Globus pallidus (tissue), 1 donor: ENCODE measurements around the gene TPP1.
A peak's percentile ranks its signal among the peaks of the same experiment; 100 is the strongest.

Source experiments
- DNase-seq: peaks from one replicate; pipeline ENCODE4 v3.0.0-alpha.2; 2015; ENCODE audit warnings: low spot score

Gene TPP1

GRCh38 chr11:6619004-6619745, at the start of gene TPP1:
TPP1 (minus strand) TSS chr11:6619422; CDS start chr11:6619400, 22 bp downstream.
- peak; percentile 98 for DNase-seq

DNA sequence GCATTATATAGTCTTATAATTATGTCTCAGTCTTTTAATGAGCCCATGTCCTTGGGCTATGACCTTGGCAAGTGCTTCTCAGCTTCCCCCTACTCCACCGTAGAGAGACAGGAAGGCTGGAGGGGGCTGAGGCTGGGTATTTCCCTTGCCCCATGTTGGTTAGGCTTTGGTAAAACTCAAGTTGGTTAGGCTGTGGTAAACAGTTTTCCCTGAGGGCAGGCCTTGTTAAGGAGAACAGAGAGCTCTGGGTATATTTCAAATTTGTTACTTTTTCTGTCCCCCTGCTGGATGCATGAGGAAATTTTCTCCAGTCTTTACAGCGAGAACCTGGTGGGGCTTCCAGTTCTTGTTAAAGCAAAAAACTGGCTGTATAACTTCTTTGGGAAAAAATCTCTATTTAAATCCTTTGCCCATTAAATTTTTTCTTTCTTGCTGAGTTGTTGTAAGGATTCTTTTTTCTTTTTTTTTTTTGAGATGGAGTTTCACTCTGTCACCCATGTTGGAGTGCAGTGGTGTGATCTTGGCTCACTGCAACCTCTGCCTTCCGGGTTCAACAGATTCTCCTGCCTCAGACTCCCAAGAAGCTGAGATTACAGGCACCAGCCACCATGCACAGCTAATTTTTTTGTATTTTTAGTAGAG, 48.6 kb upstream of the TPP1 start:
- DNase-seq: no peak

GRCh38 chr11:6666302-6667183, 47.3 kb upstream of the TPP1 start:
- no peak for DNase-seq

DNA sequence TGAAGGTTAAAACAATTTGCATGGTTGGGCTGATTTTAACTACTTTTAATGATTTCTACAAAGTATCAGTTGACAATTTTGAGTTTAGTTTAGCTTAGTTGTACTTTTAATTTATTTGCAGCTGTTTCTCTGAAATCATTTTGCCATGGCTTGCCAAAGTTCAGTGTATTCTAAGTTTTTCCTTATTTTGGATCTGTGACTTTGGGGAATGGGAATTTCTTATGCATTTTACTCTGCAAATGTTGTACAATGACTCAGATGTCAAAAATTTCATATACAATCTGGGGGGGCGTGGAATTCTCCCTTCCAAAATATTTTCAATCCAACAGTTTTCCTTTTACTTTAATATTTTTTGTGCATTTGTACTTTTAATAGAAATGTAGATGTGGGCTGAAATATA, 45.3 kb upstream of the TPP1 start:
- DNase-seq: no peak

DNA sequence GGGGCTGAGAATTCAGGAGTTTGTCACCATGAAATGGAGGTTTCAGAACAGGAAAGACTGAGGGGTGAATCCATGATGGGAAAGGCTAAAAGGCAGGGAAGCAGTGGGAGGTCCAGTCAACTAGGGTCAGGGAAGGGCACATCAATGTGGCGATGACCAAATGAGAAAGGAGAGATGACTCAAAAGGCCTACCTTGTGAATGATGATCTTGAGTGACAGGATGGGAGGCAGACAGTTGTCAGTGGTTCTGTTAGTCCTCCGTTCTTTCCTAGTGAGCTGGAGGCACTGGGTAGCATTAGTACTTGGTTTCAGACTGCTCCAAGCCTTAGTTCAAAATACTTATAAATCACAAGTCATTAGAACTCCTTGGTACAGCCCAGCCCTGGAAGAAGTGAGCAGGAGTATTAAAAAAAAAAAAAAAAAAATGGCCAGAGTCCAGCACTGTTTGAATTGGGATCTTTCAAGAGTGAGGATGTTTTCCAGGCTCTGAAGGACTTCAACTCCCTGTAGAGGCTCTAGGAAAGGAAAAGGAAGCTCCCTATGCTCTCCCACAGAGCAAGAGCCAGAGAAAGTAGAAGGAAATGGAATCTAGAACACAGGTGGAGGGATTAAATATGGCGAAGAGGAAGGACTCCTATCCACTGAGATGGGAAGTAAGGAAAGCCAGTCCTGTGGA, 44.7 kb upstream of the TPP1 start:
- no peak for DNase-seq

DNA sequence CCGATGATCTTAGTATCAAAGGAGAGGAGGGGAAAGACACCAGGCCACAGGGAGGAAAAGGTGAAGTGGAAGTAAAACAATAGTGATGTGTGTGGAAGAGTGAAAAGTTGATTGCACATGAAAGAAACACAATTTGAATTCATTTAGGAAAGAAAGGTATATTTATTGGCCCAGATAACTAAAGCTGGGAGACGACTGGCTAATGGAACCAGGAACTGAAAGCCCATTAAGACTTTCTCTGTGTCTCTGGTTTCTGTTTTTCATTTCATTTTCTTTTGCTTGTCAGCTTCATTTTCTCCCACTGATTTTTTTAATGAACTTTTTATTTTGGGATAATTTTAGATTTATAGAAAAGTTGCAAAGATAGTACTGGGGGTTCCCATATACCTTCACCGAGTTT, 41.5 kb upstream of the TPP1 start:
- no peak for DNase-seq

GRCh38 chr11:6658647-6659046, 39.4 kb upstream of the TPP1 start:
- DNase-seq: no peak

DNA sequence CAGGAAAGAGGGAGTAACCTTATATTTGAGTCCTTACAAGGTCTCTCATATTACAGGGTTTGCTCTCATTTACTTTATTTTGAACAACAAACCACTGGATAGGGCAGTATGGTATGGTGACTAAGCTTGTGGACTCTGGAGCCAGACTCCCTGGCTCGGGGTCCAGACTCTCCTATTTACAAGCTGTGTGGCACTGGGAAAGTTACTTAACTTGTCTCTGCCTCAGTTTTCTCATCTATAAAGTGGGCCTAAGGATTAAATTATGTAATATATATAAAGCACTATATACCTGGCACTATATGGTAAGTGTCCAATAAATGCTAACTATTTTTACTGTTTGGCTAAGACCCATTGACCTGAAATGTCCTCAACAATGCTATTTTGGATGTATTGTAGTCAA, 38.1 kb upstream of the TPP1 start:
- no peak for DNase-seq

DNA sequence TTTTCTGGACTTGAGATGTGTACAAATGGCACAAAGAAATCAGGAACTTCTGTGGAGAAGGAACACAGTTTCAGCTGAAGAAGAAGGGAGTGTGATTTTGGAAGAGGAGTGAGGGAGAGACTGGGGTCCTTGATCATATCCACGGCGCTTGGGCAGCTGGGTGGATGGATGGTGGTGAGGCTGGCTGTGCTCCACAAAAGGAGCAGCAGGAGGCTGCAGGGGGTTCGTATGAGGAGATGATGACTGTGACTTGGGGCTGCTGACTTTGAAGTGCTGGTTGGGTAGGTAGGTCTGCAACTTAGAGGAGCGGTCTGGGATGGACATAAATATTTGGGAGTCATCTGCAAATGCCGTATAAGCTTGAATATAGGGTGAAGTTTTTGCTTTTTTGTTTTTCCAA, 37.7 kb upstream of the TPP1 start:
- no peak for DNase-seq

DNA sequence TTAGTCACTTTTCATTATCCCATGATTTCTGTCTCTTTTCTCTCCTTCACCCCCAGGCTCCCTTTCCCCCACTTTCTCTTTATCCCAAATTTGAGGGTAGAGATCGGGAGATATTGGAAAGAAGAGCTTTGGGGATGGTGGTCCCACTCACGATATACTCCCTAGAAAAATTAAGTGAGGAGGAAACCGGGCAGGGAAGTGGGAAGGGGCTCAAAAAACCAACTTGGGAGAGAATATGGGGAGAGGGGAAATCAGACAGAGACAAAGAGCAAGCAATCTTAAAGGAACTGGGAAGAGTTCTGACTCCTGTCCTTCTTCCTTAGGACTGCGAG, 37.3 kb upstream of the TPP1 start:
- no peak for DNase-seq

DNA sequence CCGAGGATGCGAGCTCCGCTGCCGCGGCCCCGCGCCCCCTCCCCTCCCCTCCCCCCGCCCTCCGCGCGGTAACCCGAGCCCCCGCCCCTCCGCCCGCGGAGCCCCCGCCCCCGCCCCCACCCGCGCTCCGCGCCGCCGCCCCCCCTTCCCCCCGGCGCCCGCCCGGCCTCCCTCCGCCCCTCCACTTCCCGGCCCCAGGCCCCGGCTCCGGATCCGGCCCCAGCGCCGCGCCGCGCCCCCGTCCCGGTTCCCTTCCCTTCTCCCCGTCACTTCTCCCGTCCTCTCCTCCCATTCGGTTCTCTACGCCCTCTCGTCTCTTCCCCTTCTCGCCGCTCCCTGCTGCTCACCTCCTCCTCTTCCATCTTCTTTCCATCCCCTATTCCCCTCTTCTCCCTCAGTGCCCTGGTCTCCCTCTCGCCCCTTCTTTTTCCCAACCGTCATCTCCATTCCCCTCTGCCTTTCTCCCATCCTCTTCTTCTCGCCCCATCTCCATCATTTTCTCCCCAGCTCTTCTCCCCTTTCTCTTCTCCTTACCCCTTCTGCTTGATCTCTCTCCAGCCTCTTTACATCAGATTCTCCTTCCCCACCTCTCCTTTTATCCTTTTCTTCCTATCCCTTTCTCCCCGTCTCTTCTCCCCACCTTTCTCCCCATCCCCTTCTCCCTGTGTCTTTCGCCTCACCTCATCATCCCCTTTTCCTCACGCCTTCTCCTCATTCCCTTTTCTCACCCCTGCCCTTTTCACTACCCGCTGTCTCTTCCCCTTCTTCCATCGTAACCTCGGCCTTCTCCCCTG, 36.8 kb upstream of the TPP1 start, which contains the start of gene DCHS1:
Gene DCHS1 (minus strand): TSS at position 20 of the 794 bp plus-strand sequence. CDS start 14,196 bp downstream, outside the sequence.
- DNase-seq: no peak

DNA sequence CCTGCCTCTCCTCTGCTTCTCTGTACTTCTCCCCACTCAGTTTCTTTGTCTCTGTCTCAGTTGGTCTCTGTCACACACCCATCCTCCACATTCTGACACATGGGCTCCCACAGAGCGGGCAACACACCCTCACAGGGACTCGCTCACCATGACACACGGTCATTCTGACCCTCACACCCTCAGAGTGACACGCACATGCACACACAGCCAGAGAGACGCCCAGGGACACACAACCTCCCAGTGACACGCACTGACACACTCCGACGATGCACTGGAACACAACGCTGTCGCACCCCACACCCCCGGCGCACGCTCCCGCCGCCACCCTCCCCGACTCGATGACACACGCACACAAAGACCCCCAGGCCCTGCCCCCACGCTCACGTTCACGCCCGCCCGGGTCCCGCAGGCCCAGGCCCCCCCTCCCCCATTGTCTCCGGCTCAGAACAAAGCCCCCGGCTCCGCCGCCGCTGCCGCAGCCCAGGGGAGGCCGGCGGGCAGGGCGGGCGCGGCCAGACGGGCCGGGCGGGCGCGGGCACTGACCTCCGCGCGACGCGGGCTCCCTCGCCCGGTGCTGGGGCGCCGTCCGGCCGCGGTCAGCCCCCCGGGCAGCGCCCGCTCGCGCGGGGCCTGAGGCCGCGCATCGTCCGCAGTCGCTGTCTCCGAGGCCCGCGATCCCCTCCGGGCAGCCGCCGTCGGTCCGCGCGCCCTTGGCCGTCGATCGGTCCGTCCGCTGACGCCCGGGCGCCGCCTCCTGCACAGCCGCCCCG, 36.0 kb upstream of the TPP1 start:
- no peak for DNase-seq

DNA sequence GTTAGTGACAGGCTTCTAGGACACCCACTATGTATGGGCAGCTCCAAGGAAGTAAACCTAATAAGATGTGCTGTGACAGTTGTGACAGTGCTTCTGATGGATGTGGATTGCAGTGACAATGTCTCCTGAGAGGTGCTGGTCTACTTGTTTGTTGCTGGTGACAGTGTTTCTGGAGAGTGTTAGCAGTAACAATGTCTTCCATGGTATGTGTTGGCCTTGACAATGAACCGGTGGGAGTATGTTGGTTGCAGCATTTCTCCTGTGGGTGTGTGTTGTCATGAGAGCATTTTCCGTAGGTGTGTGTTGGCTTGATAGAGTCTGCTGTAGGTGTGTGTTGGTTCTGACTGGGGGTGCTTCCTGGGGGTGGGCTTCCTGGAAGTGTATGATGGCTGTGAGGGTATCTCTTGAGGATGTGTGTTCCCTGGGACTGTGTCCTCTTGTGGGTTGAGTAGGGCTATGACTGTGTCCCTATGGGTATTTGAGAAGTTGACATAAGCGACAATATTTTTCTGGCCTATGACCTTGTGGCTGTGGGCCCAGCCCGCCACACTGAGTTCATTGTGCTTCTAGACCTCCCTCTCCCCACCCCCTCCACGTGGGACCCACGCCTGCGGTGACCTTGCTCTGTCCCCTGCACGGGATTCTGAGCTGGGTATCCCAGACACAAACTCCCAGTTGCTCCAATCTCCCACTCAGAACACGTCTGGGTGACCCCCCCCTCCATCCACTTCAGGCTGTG, 35.2 kb upstream of the TPP1 start:
- DNase-seq: peak; percentile 47

- DNase-seq: no peak
These were observed 34.4 kb upstream of the TPP1 start for GRCh38 chr11:6653656-6654055.

DNA sequence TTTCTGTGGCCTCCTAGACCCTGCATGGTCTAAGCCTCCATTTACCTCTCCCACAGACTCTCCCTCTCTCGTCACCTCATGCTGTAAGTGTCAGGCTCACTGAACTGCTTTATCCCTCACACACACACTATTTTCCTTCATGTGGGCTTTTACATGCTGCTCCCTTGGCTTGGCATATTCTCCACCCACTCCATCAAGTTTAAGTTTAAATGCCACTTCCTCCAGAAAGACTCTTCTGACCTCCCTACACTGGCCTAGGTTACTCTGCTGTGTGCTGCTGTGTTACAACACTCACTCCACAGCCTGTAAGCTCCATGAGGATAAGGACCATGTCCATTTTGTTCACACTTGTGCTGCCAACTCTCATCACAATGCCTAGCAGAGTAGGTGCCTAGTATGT, 33.9 kb upstream of the TPP1 start:
- no peak for DNase-seq

DNA sequence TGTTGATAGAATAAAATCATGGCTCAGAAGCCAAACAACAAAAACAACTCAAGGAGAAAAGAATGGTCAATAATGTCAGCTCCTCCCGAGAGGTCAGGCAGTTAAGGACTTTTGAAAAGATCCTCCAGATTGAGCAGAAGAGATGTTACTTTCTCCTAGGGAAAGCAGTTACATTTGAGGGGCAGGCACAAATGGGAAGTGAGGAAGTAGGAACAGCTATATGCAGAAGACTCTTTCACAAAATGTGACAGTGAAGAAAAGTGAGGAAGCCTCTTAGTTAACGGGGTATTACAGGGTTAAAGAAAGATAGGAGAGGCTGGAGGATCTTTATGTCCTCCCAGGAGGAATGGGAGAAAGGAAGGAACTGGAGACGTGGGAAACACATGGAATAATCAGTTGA, 33.0 kb upstream of the TPP1 start:
- DNase-seq: no peak

DNA sequence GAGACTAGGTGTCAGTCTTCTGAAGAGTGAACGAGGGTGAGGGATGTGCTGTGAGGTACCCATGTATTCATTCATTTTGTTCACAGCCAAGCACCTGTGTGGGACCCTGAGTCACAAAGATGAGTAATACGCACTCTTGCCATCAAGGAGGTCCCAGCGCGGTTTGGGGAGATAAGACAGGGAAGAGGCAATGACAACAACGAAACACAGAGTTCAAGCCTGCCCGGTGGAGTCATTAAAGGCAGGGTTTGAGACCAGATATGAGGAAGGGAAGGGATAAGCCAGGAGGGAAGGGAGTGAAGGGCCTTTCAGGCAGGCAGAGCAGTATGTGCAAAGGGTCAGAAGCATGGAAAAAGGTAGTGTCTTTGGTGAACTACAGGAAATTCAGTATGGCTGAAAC, 31.8 kb upstream of the TPP1 start:
- DNase-seq: no peak

GRCh38 chr11:6650104-6650503, 30.9 kb upstream of the TPP1 start:
- no peak for DNase-seq

DNA sequence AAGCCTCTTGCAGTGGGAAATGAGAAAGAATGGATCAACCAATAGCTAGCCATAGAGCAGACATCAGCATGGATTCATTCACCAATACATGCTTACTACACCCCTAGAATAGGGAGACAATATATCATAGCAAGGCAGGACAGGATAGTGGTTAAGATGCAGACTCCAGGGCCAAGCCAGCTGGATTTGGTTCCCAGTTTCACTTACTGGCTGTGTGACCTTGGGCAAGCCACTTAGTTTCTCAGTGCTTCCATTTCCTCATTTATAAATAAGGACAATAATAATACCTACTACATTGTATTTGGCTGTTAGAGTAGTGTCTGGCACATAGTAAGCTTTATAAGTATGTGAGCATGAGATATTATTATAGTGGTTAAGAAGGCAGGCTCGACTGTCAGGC, 29.3 kb upstream of the TPP1 start:
- DNase-seq: no peak

DNA sequence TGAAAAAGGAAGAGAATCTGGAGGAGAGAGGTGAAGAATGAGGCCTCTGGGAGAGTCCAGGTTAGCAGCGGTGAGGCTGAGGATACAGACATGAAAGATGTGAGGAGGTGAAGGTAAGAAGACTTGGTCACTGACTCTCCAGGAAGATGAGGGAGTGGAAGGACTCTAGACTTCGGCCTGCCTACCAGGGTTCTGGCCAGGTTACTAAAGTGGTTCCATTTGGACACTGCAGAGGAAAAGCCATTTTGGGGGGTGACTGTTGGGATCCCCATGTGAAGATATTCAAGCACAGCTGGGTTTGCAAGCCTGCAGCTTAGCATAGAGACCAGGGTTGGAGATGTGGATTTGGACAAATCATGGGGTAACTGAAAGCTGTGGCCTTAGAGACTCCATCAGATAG, 28.6 kb upstream of the TPP1 start:
- DNase-seq: no peak
